Esophagus muscularis mucosa (tissue), 3 donors: Measurements from ENCODE around the gene SCRN2.

ENCODE experiments used
- POLR2A ChIP-seq: fragments of 450-650 bp; IDR thresholded peaks from one replicate; pipeline ENCODE4 v1.6.1; 2017; ENCODE audit warnings: antibody characterized with exemption, moderate library complexity, mild to moderate bottlenecking, low read depth
- POLR2AphosphoS5 ChIP-seq, 2 donors: sonication (generic); formaldehyde crosslinking; IDR thresholded peaks; one replicate each; pipeline ENCODE4 v1.6.1; 2017; ENCODE audit warnings: antibody characterized with exemption in 2 of 2
- TF ChIP-seq, protein P1 (sequence below), 3 experiments: fragments of 200-600 bp in 2 of 3; fragments of 450-650 bp in 1 of 3; sonication (generic) in 2 of 3; IDR thresholded peaks; one replicate each; pipeline ENCODE4 v1.5.1; 2017 to 2019; ENCODE audit warnings: antibody characterized with exemption in 3 of 3, mild to moderate bottlenecking in 2 of 3, moderate library complexity in 1 of 3

DNA sequence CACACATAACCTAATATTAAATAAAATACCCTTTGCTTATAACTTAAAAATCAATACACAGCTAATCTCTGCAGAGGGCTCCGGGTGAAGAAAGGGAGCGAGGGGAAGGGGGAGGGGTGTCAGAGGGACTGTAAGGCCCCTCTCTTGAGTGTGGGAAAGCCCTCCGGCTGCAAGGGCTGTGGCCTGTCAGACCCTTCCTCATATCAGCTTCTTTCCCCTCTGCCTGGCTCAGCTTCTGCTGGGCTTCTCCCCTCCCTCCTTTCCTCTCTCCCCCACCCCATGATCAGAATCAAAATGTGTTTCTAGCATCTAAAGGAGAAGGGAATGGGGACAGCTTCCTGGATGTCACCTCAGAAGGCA is 4.6 kb upstream of the SCRN2 start:
- TF ChIP-seq, protein P1, sequence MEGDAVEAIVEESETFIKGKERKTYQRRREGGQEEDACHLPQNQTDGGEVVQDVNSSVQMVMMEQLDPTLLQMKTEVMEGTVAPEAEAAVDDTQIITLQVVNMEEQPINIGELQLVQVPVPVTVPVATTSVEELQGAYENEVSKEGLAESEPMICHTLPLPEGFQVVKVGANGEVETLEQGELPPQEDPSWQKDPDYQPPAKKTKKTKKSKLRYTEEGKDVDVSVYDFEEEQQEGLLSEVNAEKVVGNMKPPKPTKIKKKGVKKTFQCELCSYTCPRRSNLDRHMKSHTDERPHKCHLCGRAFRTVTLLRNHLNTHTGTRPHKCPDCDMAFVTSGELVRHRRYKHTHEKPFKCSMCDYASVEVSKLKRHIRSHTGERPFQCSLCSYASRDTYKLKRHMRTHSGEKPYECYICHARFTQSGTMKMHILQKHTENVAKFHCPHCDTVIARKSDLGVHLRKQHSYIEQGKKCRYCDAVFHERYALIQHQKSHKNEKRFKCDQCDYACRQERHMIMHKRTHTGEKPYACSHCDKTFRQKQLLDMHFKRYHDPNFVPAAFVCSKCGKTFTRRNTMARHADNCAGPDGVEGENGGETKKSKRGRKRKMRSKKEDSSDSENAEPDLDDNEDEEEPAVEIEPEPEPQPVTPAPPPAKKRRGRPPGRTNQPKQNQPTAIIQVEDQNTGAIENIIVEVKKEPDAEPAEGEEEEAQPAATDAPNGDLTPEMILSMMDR (IDR thresholded peaks at IDR 0.05) = no peak
- TF ChIP-seq POLR2AphosphoS5 (IDR thresholded peaks at IDR 0.05) = no peak
- no peak for TF ChIP-seq POLR2A
